SU-DHL-6 (cell line): ENCODE measurements around the gene GPR137.
"Not testable (repeated sequence)": the region's sequence is repeated elsewhere in the genome, so short reads cannot be mapped to it uniquely, and the experiment has no call there.

Source experiments
- H2AFZ ChIP-seq: fragments of 200-600 bp; sonication (generic); 2 replicates; pipeline ENCODE4 v1.6.1; 2014; ENCODE audit warnings: low read depth, mild to moderate bottlenecking, moderate library complexity, mixed read lengths, antibody characterized with exemption, low read length; ENCODE audit not compliant: severe bottlenecking
- H3F3A ChIP-seq: fragments of 200-600 bp; shearing (Covaris generic); 2 replicates; pipeline ENCODE4 v1.6.0; 2016; ENCODE audit warnings: antibody characterized with exemption, mild to moderate bottlenecking; ENCODE audit not compliant: insufficient read depth
- H3K27ac ChIP-seq: fragments of 200-600 bp; sonication (generic); 2 replicates; pipeline ENCODE4 v1.5.1; 2016; ENCODE audit warnings: low read depth, mild to moderate bottlenecking, low read length, moderate library complexity, mixed read lengths
- H3K27me3 ChIP-seq: fragments of 200-600 bp; sonication (generic), shearing (Covaris generic); 2 replicates; pipeline ENCODE4 v1.6.0; 2014; ENCODE audit warnings: mild to moderate bottlenecking, low read length
- H3K36me3 ChIP-seq: fragments of 200-600 bp; sonication (generic); 2 replicates; pipeline ENCODE4 v1.6.1; 2014; ENCODE audit warnings: mild to moderate bottlenecking, low read length, mixed read lengths
- H3K4me2 ChIP-seq: fragments of 300-600, 200-600 bp; shearing (Covaris generic), sonication (generic); 2 replicates; pipeline ENCODE4 v1.6.0; 2014; ENCODE audit warnings: low read length, low read depth, mild to moderate bottlenecking; ENCODE audit not compliant: poor library complexity, severe bottlenecking
- H3K4me3 ChIP-seq: fragments of 200-600 bp; sonication (generic); 2 replicates; pipeline ENCODE4 v1.5.1; 2014; ENCODE audit warnings: antibody characterized with exemption, low read length, mild to moderate bottlenecking, mixed read lengths; ENCODE audit not compliant: insufficient read depth, poor library complexity, severe bottlenecking
- H3K79me2 ChIP-seq: fragments of 200-600 bp; sonication (generic); 2 replicates; pipeline ENCODE4 v1.6.1; 2014; ENCODE audit warnings: mild to moderate bottlenecking, low read length, moderate library complexity; ENCODE audit not compliant: insufficient read depth
- H3K9ac ChIP-seq: fragments of 200-600 bp; sonication (generic); 2 replicates; pipeline ENCODE4 v1.7.0; 2014; ENCODE audit warnings: mild to moderate bottlenecking, low read length
- H3K9me2 ChIP-seq: fragments of 200-600 bp; sonication (generic); replicated peaks from 2 replicates; pipeline ENCODE4 v1.6.1; 2014; ENCODE audit warnings: low read length; ENCODE audit not compliant: insufficient read depth
- H3K9me3 ChIP-seq: fragments of 200-600 bp; sonication (generic); 2 replicates; pipeline ENCODE4 v1.6.1; 2014; ENCODE audit warnings: low read length, mixed read lengths; ENCODE audit not compliant: insufficient read depth
- H4K20me1 ChIP-seq: fragments of 200-600 bp; sonication (generic); 2 replicates; pipeline ENCODE4 v1.6.1; 2014; ENCODE audit warnings: low read depth, mild to moderate bottlenecking, antibody characterized with exemption, low read length, moderate library complexity, mixed read lengths
- CTCF ChIP-seq: fragments of 200-600 bp; sonication (generic); IDR thresholded peaks from one replicate; pipeline ENCODE4 v1.5.1; 2017; ENCODE audit warnings: antibody characterized with exemption, mild to moderate bottlenecking, low read length, moderate library complexity; ENCODE audit not compliant: insufficient read depth, poor library complexity, severe bottlenecking
- EZH2phosphoT487 ChIP-seq: fragments of 200-600 bp; sonication (generic), shearing (Covaris generic); conservative IDR thresholded peaks from 2 replicates; pipeline ENCODE4 v1.6.1; 2018; ENCODE audit warnings: mild to moderate bottlenecking, antibody characterized with exemption, low read length, moderate library complexity, mixed read lengths

The GPR137 gene

DNA sequence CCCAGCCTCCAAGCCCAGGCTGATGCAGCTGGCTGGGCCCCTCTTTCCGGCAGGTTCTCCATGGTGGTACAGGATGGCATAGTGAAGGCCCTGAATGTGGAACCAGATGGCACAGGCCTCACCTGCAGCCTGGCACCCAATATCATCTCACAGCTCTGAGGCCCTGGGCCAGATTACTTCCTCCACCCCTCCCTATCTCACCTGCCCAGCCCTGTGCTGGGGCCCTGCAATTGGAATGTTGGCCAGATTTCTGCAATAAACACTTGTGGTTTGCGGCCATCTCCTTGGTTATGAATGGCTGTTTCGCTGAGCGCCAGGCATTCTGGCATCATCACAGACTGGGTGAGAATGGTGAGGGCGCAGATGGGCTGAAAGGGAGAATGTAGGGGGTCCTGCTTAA, 35.9 kb downstream of the GPR137 start:
- Histone ChIP-seq H3K27me3 (no peaks in the 10 kb centered on the region), H3K4me2 (no peak overlapping the region), H2AFZ (no peak overlapping the region), H3K9me3 (no peaks in the 10 kb centered on the region), H3K27ac (no peak overlapping the region), H3F3A (peaks cover 11% of the 10 kb centered on the region), H4K20me1 (no peaks in the 10 kb centered on the region), H3K36me3 (no peaks in the 10 kb centered on the region), H3K9ac (no peak overlapping the region), H3K4me3 (no peak overlapping the region), H3K9me2 (no peaks in the 10 kb centered on the region), H3K79me2 (no peaks in the 10 kb centered on the region; the same call in 1 of the 2 replicates)
- TF ChIP-seq EZH2phosphoT487, result no peak
- TF ChIP-seq CTCF, result no peak

DNA sequence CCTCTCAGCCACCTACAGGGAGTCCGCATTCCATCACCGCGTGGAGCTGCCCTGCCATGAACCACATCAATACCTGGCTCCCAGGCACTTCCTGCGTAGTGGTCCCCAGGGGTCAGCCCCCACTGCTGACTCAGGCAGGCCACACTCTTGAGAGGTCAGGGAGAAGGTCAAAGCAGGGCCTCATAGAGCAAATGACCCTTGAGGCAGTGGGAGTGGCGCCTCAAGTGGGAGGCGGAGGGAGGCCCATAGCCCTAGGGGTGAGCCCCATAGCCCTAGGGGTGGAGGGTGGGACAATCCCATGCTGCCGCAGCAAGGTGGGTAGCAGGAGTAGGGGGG, 37.2 kb downstream of the GPR137 start:
- Histone ChIP-seq H3K36me3 (no peaks in the 10 kb centered on the region), H3K9me3 (no peaks in the 10 kb centered on the region), H3K27me3 (no peaks in the 10 kb centered on the region), H4K20me1 (no peaks in the 10 kb centered on the region), H3K4me3 (no peak overlapping the region), H3K79me2 (no peaks in the 10 kb centered on the region; the same call in 1 of the 2 replicates), H3K9me2 (no peaks in the 10 kb centered on the region), H3K27ac (no peak overlapping the region), H2AFZ (no peak overlapping the region), H3K4me2 (no peak overlapping the region), H3F3A (no peaks in the 10 kb centered on the region), H3K9ac (no peak overlapping the region)
- TF ChIP-seq EZH2phosphoT487 (no peak), CTCF (no peak)

GRCh38 chr11:64323373-64323772, 37.7 kb downstream of the GPR137 start:
- TF ChIP-seq EZH2phosphoT487 (no peak), CTCF (no peak)
- Histone ChIP-seq H3F3A (no peaks in the 10 kb centered on the region), H3K4me2 (no peak overlapping the region)

DNA sequence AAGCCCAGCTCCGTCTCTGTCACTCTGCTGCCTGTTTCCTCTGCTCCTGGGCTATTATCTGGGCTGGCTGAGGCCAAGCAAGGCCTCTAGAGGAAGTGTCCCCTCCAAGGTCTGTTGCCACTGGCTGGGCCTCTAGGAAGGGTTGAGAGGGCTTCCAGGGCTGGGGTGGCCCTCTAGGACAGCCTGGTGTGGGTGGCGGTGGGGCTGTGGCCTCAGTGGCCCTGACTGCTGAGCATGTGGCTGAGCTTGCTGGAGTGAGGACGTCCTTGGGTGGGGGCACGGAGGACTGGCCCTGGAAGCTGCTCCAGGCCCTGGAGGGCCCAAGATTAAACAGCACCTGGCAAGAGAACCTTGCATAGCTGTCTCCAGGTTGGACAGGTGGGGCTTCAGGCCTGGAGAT, 38.3 kb downstream of the GPR137 start:
- not testable (repeated sequence) for H3F3A ChIP-seq, H3K9me2 ChIP-seq, H3K9me3 ChIP-seq, H4K20me1 ChIP-seq, H3K9ac ChIP-seq, H3K36me3 ChIP-seq, H3K79me2 ChIP-seq, H3K4me2 ChIP-seq, H3K27ac ChIP-seq, H3K27me3 ChIP-seq, H3K4me3 ChIP-seq, H2AFZ ChIP-seq

More at GRCh38 chr11:64323373-64323772, 37.7 kb downstream of the GPR137 start:
- H3K9me2 ChIP-seq, result no peaks in the 10 kb centered on the region
- no peak overlapping the region for H2AFZ ChIP-seq
- H3K9me3 ChIP-seq, result no peaks in the 10 kb centered on the region
- H3K79me2 ChIP-seq, result no peaks in the 10 kb centered on the region; the same call in 1 of the 2 replicates
- no peak overlapping the region for H3K9ac ChIP-seq
- H3K4me3 ChIP-seq, result no peak overlapping the region
- no peaks in the 10 kb centered on the region for H4K20me1 ChIP-seq
- no peaks in the 10 kb centered on the region for H3K36me3 ChIP-seq
- no peaks in the 10 kb centered on the region for H3K27me3 ChIP-seq
- H3K27ac ChIP-seq, result no peak overlapping the region
